Measurements from ENCODE around the gene CAMK2D.

Gene CAMK2D

GRCh38 chr4:113603911-113604310 is 157.6 kb downstream of the CAMK2D start:
- DNase-seq, result no peak

- DNase-seq, result no peak
Measured at GRCh38 chr4:113602646-113603228, 158.8 kb downstream of the CAMK2D start.

GRCh38 chr4:113601636-113602035 is 159.9 kb downstream of the CAMK2D start:
- no peak for DNase-seq

GRCh38 chr4:113596396-113596795 is 165.1 kb downstream of the CAMK2D start:
- no peak for DNase-seq

GRCh38 chr4:113594231-113594556 is 167.3 kb downstream of the CAMK2D start:
- no peak for DNase-seq

GRCh38 chr4:113593400-113594230 is 167.9 kb downstream of the CAMK2D start:
- DNase-seq, result no peak

GRCh38 chr4:113591982-113592381 is 169.6 kb downstream of the CAMK2D start:
- no peak for DNase-seq

GRCh38 chr4:113588895-113589668 is 172.5 kb downstream of the CAMK2D start:
- DNase-seq, result no peak

GRCh38 chr4:113587640-113588275 is 173.8 kb downstream of the CAMK2D start:
- no peak for DNase-seq

GRCh38 chr4:113587156-113587555 is 174.4 kb downstream of the CAMK2D start:
- DNase-seq, result no peak

- DNase-seq, result no peak
Measured at GRCh38 chr4:113586072-113586471, 175.5 kb downstream of the CAMK2D start.

GRCh38 chr4:113584407-113585150 is 177.0 kb downstream of the CAMK2D start:
- no peak for DNase-seq

GRCh38 chr4:113582737-113583136 is 178.8 kb downstream of the CAMK2D start:
- no peak for DNase-seq

GRCh38 chr4:113579360-113579759 is 182.2 kb downstream of the CAMK2D start:
- DNase-seq, result no peak

- DNase-seq, result no peak
Measured at GRCh38 chr4:113576947-113577678, 184.4 kb downstream of the CAMK2D start.

- no peak for DNase-seq
Measured at GRCh38 chr4:113575401-113575800, 186.1 kb downstream of the CAMK2D start.

- DNase-seq, result peak; percentile 12
Measured at GRCh38 chr4:113574636-113575103, 186.9 kb downstream of the CAMK2D start.

GRCh38 chr4:113572620-113573019 is 188.9 kb downstream of the CAMK2D start:
- DNase-seq, result no peak

GRCh38 chr4:113566015-113566795 is 195.3 kb downstream of the CAMK2D start:
- DNase-seq, result no peak

- no peak for DNase-seq
Measured at GRCh38 chr4:113565702-113566012, 195.9 kb downstream of the CAMK2D start.

GRCh38 chr4:113564493-113564892 is 197.0 kb downstream of the CAMK2D start:
- no peak for DNase-seq

Data from right kidney (tissue), 1 donor.